IgD-negative memory B cell (primary cell): ENCODE data around the gene CEP112. TPM values are rescaled to one million over a fixed set of nuclear protein-coding genes. Genes with fewer than 3 reads are reported as not detected.
"Not testable (repeated sequence)": the region's sequence is repeated elsewhere in the genome, so short reads cannot be mapped to it uniquely, and the experiment has no call there.

Experiments used
- H3K27ac Mint-ChIP-seq, 3 donors: one replicate each; pipeline ENCODE4 v1.8.0; 2020 to 2022; ENCODE audit warnings: mild to moderate bottlenecking in 3 of 3, mixed read lengths in 3 of 3, moderate library complexity in 1 of 3
- H3K27me3 Mint-ChIP-seq: one replicate; pipeline ENCODE4 v1.8.0; 2021; ENCODE audit warnings: mixed read lengths
- H3K36me3 Mint-ChIP-seq: one replicate; pipeline ENCODE4 v1.8.0; 2020; ENCODE audit warnings: mild to moderate bottlenecking, mixed read lengths
- H3K4me1 Mint-ChIP-seq, 3 donors: one replicate each; pipeline ENCODE4 v1.8.0; 2020 to 2022; ENCODE audit warnings: mixed read lengths in 3 of 3, mild to moderate bottlenecking in 1 of 3
- H3K4me3 Mint-ChIP-seq, 4 donors: one replicate each; pipeline ENCODE4 v1.8.0; 2020 to 2022; ENCODE audit warnings: mild to moderate bottlenecking in 4 of 4, mixed read lengths in 4 of 4, moderate library complexity in 3 of 4
- H3K9me3 Mint-ChIP-seq, 3 donors: one replicate each; pipeline ENCODE4 v1.8.0; 2020 to 2021; ENCODE audit warnings: mixed read lengths in 3 of 3, mild to moderate bottlenecking in 1 of 3
- polyA plus RNA-seq: library from polyadenylated mRNA; unstranded; fragments of 300-500 nt; fragmentation: Illumina TruSeq; gene quantifications from one replicate; pipeline ENCODE4 v1.2.3, GENCODE V29; 2021

Gene CEP112
- polyA plus RNA-seq, 1 donor from 2014 or later: not detected

DNA sequence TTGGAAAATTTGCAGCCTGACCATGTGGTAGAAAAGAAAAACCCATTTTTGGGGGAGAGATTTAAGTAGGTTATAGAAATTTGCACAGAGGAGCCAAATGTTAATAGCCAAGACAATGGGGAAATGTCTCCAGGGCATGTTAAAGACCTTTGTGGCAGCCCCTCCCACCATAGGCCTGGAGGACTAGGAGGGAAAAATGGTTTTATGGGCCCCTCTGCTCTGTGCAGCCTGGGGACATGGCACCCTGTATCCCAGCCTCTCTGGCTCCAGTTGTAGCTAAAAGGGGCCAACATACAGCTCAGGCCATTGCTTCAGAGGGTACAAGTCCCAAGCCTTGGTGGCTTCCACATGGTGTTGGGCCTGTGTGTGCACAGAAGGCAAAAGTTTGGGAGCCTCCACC, 384.6 kb downstream of the CEP112 start:
- Mint-ChIP-seq H3K4me1 (peaks cover 0 to 4% (median 1%) of the 10 kb centered on the region in 3 donors), H3K27me3 (peaks cover 2% of the 10 kb centered on the region), H3K4me3 (no peak overlapping the region), H3K9me3 (peaks cover 14 to 38% (median 25%) of the 10 kb centered on the region in 3 donors), H3K36me3 (peaks cover 1% of the 10 kb centered on the region), H3K27ac (no peak overlapping the region)

DNA sequence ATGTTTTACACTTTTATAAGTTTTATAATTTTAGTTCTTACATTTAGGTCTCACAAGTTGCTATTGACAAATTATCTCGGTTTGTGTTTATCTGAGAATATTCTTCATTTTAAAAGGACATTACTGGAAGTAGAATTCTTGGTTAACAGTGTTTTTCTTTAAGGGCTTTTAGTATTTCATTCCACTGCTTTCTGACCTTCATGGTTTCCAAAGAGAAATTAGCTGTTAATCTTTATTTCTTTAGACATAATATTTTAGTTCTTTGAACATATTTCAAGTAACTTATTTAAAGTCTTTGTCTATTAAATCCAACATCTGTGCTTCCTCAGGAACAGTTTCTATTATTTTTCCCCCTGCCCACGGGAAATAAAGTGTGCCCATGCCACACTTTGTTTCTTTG, 390.4 kb downstream of the CEP112 start:
- no peaks in the 10 kb centered on the region for H3K4me1 Mint-ChIP-seq
- peaks cover 2% of the 10 kb centered on the region for H3K27me3 Mint-ChIP-seq
- no peak overlapping the region for H3K27ac Mint-ChIP-seq
- no peaks in the 10 kb centered on the region for H3K36me3 Mint-ChIP-seq
- H3K4me3 Mint-ChIP-seq: no peak overlapping the region
- peaks cover 6 to 29% (median 9%) of the 10 kb centered on the region in 3 donors for H3K9me3 Mint-ChIP-seq

DNA sequence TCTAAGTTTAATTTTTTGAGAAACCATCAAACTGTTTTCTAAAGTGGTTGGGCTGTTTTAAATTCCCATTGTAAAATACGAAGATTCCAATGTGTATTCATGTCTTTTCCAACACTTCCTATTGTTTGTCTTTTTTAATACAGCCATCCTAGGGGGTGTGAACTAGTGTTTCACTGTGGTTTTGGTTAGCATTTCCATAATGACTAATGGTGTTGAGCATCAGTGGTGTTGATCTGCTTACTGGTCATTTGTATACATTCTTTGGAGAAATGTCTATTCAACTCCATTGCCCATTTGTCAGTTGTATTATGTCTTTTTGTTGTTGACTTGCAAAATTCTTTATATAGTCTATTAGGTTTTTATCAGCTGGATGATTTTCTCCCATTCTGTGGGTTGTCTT, 391.3 kb downstream of the CEP112 start:
- H3K9me3 Mint-ChIP-seq: peaks cover 5 to 28% (median 9%) of the 10 kb centered on the region in 3 donors

DNA sequence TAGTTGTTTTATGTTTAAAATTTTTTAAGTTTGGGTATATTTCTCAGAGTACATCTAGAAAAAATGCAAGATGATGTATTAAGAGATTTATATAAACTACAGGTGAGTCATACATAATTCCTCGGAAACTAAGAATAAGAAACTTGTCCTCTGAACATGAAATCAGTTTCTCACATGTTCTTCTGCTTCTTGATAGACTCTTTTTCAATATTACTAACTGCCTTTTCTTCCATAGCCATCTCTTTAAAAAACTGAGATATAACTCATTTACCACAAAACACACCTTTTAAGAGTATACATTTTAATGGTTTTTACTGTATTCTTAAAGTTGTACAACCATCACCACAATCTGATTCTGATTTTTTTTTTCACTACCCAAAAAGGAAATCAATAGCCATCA, 392.1 kb downstream of the CEP112 start:
- no peaks in the 10 kb centered on the region for H3K4me1 Mint-ChIP-seq
- no peak overlapping the region for H3K27ac Mint-ChIP-seq
- peaks cover 2% of the 10 kb centered on the region for H3K27me3 Mint-ChIP-seq
- H3K36me3 Mint-ChIP-seq: no peaks in the 10 kb centered on the region
- H3K9me3 Mint-ChIP-seq: peaks cover 2 to 28% (median 9%) of the 10 kb centered on the region in 3 donors
- H3K4me3 Mint-ChIP-seq: no peak overlapping the region

More for the DNA sequence above, 391.3 kb downstream of the CEP112 start:
- Mint-ChIP-seq H3K27ac (no peak overlapping the region), H3K36me3 (no peaks in the 10 kb centered on the region), H3K4me3 (no peak overlapping the region), H3K27me3 (peaks cover 2% of the 10 kb centered on the region), H3K4me1 (no peaks in the 10 kb centered on the region)

DNA sequence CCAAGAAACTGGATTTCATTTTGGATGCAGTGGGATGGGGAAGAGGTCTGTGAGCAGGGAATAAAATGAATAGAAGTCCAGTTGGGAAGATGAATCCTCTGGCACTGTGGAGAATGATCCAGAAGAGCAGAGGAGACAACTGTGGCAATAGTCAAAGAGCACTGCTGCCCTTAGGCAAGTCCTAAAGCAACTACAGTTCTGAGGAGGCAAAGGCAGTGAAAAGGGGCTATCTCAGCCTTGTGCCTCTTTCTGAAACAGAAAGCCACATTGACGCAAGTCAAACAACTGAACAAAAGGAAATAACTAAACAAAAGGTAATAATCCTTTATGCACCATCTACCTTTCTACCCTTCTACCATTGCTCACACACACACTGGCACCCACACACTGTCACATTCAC, 392.5 kb downstream of the CEP112 start:
- no peak overlapping the region for H3K27ac Mint-ChIP-seq
- no peaks in the 10 kb centered on the region for H3K36me3 Mint-ChIP-seq
- no peak overlapping the region for H3K4me3 Mint-ChIP-seq
- peaks cover 2% of the 10 kb centered on the region for H3K27me3 Mint-ChIP-seq
- peaks cover 2 to 28% (median 9%) of the 10 kb centered on the region in 3 donors for H3K9me3 Mint-ChIP-seq
- no peaks in the 10 kb centered on the region for H3K4me1 Mint-ChIP-seq

DNA sequence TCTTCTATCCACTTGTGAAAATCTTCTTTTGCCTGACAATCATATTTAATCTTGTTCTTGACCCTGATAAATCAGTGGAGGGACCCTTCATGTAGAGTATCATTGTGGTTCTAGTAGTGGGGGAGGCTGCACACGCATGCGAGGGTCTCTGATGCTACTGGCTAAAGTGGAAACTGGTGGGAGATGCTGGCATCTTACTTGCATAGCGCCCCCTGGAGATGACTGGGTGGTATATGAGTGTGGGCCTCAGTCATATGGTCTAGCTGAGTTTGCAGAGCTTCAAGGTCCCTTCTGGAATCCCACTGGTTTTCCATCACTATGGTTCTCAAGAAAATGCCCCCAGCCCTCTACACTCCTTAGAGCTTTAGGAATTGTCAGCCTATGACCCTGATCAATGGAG, 394.1 kb downstream of the CEP112 start:
- Mint-ChIP-seq H3K27me3 (peaks cover 2% of the 10 kb centered on the region), H3K9me3 (peaks cover 2 to 26% (median 9%) of the 10 kb centered on the region in 3 donors), H3K4me1 (no peaks in the 10 kb centered on the region), H3K36me3 (peaks cover 2% of the 10 kb centered on the region), H3K27ac (no peak overlapping the region), H3K4me3 (no peak overlapping the region)

DNA sequence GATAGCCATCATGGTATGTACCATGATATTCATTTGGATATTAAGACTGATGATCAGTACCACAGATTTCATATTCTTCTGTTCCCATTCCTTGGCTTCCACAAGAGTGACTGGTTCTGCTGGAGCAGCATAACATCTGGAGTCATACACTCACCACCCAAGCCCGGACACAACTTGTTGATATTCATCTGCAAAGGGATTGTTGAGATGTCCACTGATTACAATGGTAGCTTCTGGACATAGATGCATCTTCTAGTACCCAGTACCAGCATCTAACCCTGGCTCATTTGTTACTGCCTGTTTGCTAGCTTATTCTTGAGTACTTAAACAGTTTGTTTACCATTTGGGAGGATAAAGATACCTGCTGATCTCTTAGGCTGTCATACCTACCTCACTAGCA, 394.8 kb downstream of the CEP112 start:
- Mint-ChIP-seq H3K27ac (no peak overlapping the region), H3K36me3 (peaks cover 2% of the 10 kb centered on the region), H3K4me1 (no peaks in the 10 kb centered on the region), H3K9me3 (peaks cover under 1 to 19% (median 3%) of the 10 kb centered on the region in 3 donors), H3K27me3 (peaks cover 2% of the 10 kb centered on the region), H3K4me3 (no peak overlapping the region)

DNA sequence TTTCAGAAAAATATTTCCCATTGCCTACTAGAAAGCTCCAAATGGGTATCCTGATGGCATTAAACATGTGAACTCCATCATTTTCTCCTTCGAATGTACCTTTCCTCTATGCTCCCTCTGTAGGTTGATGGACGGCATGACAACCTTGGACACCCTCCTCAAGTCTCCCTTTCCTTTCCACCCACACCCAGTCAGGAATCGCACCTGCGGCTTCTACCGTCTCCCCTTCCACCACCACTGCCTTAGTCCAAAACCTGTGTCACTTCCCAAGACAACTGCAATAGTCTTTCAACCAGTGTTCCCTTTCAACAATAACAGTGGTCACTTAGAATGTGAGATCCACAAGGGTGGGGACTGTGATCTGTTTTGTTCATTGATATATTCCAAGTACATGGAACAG, 397.4 kb downstream of the CEP112 start:
- peaks cover 2% of the 10 kb centered on the region for H3K27me3 Mint-ChIP-seq
- H3K27ac Mint-ChIP-seq: no peak overlapping the region
- H3K4me1 Mint-ChIP-seq: no peaks in the 10 kb centered on the region
- no peak overlapping the region for H3K4me3 Mint-ChIP-seq
- peaks cover 0 to 3% (median 0%) of the 10 kb centered on the region in 3 donors for H3K9me3 Mint-ChIP-seq
- peaks cover 2% of the 10 kb centered on the region for H3K36me3 Mint-ChIP-seq

DNA sequence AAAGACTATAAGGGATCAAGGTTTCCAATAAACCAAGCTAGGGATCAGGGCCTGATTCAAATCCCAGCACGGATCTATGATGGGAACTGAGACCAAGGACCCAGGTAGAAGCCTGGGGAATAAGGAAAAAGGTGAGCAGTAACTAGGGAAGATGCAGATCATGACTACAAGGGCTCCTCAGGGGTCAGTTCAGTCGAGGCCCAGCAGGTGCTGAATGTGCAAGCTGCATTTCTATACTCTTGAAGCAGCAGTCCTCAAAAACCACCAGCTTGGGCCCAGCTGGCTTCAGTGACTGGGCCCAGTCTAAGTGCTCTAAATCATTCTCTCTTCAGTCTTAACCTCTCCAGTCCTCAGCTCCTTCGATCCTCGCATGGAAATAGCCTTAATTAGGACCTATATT, 401.7 kb downstream of the CEP112 start:
- H3K27me3 Mint-ChIP-seq: no peaks in the 10 kb centered on the region
- no peaks in the 10 kb centered on the region for H3K4me1 Mint-ChIP-seq
- no peak overlapping the region for H3K4me3 Mint-ChIP-seq
- H3K36me3 Mint-ChIP-seq: peaks cover 3% of the 10 kb centered on the region
- no peaks in the 10 kb centered on the region for H3K9me3 Mint-ChIP-seq
- no peak overlapping the region for H3K27ac Mint-ChIP-seq

DNA sequence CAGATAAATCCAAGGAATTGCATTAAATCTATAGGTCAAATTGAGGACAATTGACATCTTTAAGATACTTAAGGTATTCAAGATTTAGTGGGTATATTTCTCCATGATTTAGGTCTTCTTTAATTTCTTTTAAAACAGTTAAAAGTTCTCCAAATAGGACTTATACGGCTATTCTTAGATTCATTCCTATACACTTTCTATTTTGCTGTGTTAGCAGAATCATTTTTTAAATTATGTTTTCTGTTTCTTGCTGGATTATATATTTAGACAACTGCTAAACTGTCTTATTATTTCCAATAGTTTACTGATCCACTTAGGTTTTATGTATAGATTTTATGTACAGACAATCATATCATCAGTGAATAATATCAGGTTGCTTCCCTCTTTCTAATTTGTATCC, 404.4 kb downstream of the CEP112 start:
- H3K36me3 Mint-ChIP-seq: peaks cover 2% of the 10 kb centered on the region
- H3K27ac Mint-ChIP-seq: no peak overlapping the region
- no peaks in the 10 kb centered on the region for H3K4me1 Mint-ChIP-seq
- H3K27me3 Mint-ChIP-seq: no peaks in the 10 kb centered on the region
- peaks cover 1 to 4% (median 2%) of the 10 kb centered on the region in 3 donors for H3K9me3 Mint-ChIP-seq
- no peak overlapping the region for H3K4me3 Mint-ChIP-seq

DNA sequence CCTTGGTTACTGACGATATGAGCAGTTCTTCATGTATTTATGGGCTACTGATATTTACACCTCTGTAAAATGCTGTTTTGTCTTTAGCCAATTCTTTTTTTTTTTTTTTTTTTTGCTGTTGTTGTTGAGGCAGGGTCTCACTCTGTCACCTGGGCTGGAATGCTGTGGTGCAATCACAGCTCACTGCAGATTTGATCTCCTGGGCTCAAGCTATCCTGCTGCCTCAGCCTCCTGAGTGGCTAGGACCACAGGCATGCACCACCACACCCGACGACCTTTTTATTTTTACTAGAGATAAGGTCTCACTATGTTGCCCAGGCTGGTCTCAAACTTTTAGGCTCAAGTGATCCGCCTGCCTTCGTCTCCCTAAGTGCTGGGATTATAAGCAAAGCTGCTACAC, 405.5 kb downstream of the CEP112 start:
- H3K36me3 Mint-ChIP-seq: peaks cover 2% of the 10 kb centered on the region
- H3K27ac Mint-ChIP-seq: no peak overlapping the region
- H3K4me3 Mint-ChIP-seq: no peak overlapping the region
- H3K4me1 Mint-ChIP-seq: no peaks in the 10 kb centered on the region
- H3K27me3 Mint-ChIP-seq: no peaks in the 10 kb centered on the region
- peaks cover 2 to 8% (median 2%) of the 10 kb centered on the region in 3 donors for H3K9me3 Mint-ChIP-seq

DNA sequence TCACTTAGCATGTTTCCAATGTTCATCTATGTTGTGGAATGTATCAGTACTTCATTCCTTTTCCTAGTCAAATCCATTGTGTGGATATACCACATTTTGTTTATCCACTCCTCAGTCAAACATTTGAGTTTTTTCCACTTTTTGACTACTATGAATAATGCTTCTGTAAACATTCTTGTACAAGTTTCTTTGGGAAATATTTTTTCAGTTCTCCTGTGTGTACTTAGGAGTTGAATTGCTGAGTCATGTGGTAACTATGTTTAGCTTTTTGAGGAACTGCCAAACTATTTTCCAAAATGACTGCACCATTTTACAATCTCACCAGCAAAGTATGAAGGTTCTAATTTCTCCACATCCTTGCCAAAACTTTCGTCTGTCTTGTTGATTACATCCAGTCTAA, 406.8 kb downstream of the CEP112 start:
- H3K27ac Mint-ChIP-seq: no peak overlapping the region
- H3K4me3 Mint-ChIP-seq: no peak overlapping the region
- H3K4me1 Mint-ChIP-seq: no peaks in the 10 kb centered on the region
- no peaks in the 10 kb centered on the region for H3K27me3 Mint-ChIP-seq
- peaks cover 2% of the 10 kb centered on the region for H3K36me3 Mint-ChIP-seq
- H3K9me3 Mint-ChIP-seq: peaks cover 2 to 15% (median 4%) of the 10 kb centered on the region in 3 donors

DNA sequence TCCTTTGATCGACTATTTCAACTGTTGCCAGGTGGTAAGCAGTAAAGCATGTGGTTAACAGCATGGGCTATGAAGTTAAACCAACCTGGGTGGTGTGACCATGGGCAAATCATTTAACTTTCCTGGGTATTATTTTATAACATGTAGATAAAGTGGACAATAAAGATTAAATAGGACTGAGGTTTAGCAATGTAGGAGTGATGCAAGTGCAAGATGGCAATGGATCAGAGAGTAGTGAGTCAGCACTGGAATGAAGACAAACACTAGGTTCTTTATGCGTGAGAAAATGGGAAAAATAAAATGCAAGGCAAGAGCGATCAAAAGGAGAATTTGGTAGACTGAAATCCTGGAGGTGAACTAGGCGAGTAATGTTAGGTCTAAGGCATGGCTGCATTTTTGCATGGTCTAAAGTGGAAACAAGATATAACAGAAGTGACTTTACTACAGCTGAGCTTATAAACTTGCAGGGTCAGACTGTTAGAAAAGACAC, 408.0 kb downstream of the CEP112 start:
- Mint-ChIP-seq H3K4me1 (no peaks in the 10 kb centered on the region), H3K27ac (no peak overlapping the region), H3K36me3 (peaks cover 2% of the 10 kb centered on the region), H3K4me3 (no peak overlapping the region), H3K27me3 (no peaks in the 10 kb centered on the region), H3K9me3 (peaks cover 2 to 15% (median 4%) of the 10 kb centered on the region in 3 donors)

DNA sequence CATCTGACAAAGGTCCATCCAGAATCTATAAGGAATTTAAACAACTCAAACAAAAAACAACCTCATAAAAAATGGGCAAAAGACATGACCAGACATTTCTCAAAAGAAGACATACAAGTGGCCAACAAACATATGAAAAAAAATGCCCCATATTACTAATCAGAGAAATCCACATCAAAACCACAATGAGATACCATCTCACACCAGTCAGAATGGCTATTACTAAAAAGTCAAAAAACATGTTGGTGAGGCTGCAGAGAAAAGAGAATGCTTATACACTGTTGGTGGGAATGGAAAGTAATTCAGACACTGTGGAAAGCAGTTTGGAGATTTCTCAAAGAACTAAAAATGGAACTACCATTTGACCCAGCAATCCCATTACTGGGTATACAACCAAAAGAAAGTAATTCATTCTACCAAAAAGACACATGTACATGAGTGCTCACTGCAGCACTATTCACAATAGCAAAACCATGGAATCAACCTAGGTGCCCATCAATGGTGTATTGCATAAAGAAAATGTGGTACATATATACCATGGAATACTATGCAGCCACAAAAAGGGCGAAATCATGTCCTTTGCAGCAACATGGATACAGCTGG, 409.7 kb downstream of the CEP112 start:
- H3K27me3 Mint-ChIP-seq, H3K27ac Mint-ChIP-seq, H3K4me3 Mint-ChIP-seq, H3K36me3 Mint-ChIP-seq, H3K4me1 Mint-ChIP-seq: not testable (repeated sequence)
- H3K9me3 Mint-ChIP-seq: peaks cover 2 to 15% (median 4%) of the 10 kb centered on the region in 3 donors

DNA sequence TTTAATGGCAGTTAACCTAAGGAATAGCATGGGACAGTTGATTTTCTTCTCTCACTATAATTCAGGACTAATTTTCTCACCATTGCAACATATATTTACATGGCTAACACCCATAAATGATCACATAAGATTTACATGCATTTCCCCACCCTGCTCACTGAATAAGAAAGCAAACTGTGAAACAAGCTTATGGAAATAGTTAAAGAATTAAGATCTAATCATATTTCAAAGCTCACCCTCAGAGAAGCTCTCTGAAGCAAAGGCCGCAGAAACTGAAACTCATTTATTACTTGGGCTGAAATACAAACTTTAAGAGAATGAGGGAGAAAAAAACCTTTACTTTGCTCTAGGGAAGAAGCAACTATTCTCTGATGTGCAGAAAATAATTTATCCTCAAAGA, 411.8 kb downstream of the CEP112 start:
- no peaks in the 10 kb centered on the region for H3K27me3 Mint-ChIP-seq
- no peaks in the 10 kb centered on the region for H3K4me1 Mint-ChIP-seq
- peaks cover 2 to 15% (median 6%) of the 10 kb centered on the region in 3 donors for H3K9me3 Mint-ChIP-seq
- H3K36me3 Mint-ChIP-seq: no peaks in the 10 kb centered on the region
- no peak overlapping the region for H3K27ac Mint-ChIP-seq
- H3K4me3 Mint-ChIP-seq: no peak overlapping the region

DNA sequence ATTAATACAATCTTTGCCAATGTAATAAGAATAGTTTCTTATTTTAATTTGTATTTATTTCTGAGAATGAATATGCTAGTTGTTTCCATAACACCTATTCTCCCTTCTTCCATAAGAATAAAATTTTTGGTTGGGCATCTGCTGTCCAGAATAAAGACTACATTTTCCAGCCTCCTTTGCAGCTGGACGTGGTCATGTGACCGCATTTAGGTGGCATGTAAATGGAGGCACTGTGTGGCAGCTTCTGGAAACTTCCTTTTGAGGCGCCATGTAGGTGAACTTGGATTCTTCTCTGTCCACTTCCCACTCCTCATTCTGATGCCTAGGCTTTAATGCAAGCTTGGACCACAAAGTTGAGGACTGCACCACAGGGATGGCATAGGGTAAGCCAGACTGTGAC, 415.0 kb downstream of the CEP112 start:
- Mint-ChIP-seq H3K4me1 (peaks cover 0 to 2% (median 0%) of the 10 kb centered on the region in 3 donors), H3K27ac (no peak overlapping the region), H3K27me3 (no peaks in the 10 kb centered on the region), H3K36me3 (no peaks in the 10 kb centered on the region), H3K4me3 (no peak overlapping the region), H3K9me3 (peaks cover 4 to 10% (median 7%) of the 10 kb centered on the region in 3 donors)
